Activated CD4-positive, alpha-beta T cell treated with anti-CD3 and anti-CD28 coated beads for 36 hours (primary cell): ENCODE results near the gene NUAK1. TPM values are rescaled to one million over a fixed set of nuclear protein-coding genes. Genes with fewer than 3 reads are reported as not detected.

Experiments used
- ATAC-seq: fragments of 200-7000 bp; cut with Tn5 transposase; one replicate; pipeline ENCODE4 v1.10.0; 2021; ENCODE audit warnings: mild to moderate bottlenecking, moderate library complexity
- CTCF ChIA-PET: fragments of 350-600 bp; sonication (Branson Sonifier 250); formaldehyde crosslinking; loops from one replicate; lab custom pipeline; 2021; ENCODE audit warnings: antibody characterized with exemption; lab: Charles Lee
- POLR2A ChIA-PET: fragments of 350-600 bp; sonication (Branson Sonifier 250); formaldehyde crosslinking; loops from one replicate; lab custom pipeline; 2021; ENCODE audit warnings: antibody characterized with exemption, inconsistent platforms; lab: Charles Lee
- DNase-seq: peaks from one replicate; pipeline ENCODE4 v3.0.0-alpha.2; 2020
- H3K27ac Mint-ChIP-seq: one replicate; pipeline ENCODE4 v1.8.0; 2021; ENCODE audit warnings: mixed read lengths
- H3K27me3 Mint-ChIP-seq: one replicate; pipeline ENCODE4 v1.8.0; 2021; ENCODE audit warnings: mixed read lengths
- H3K36me3 Mint-ChIP-seq: one replicate; pipeline ENCODE4 v1.8.0; 2021; ENCODE audit warnings: low read depth, mixed read lengths
- H3K4me1 Mint-ChIP-seq: one replicate; pipeline ENCODE4 v1.8.0; 2021; ENCODE audit warnings: mixed read lengths
- H3K4me3 Mint-ChIP-seq: one replicate; pipeline ENCODE4 v1.8.0; 2021; ENCODE audit warnings: mild to moderate bottlenecking, moderate library complexity, mixed read lengths
- H3K9me3 Mint-ChIP-seq: one replicate; pipeline ENCODE4 v1.8.0; 2021; ENCODE audit warnings: low read depth, mixed read lengths
- intact Hi-C, 2 experiments: fragments of 100-400 bp; cut with DNase I in 1 of 2; cut with micrococcal nuclease in 1 of 2; formaldehyde crosslinking; loops; one replicate each; pipeline versions ENCODE4 v1.14.2 to v1.15.1; 2022 to 2024; cut with DNase I, micrococcal nuclease
- total RNA-seq, 2 experiments: library from RNA; stranded (reverse); gene quantifications; one replicate each; pipeline ENCODE4 v1.2.3, GENCODE V29; 2021

NUAK1 gene
- total RNA-seq, 2 experiments from 2014 or later: not detected

DNA sequence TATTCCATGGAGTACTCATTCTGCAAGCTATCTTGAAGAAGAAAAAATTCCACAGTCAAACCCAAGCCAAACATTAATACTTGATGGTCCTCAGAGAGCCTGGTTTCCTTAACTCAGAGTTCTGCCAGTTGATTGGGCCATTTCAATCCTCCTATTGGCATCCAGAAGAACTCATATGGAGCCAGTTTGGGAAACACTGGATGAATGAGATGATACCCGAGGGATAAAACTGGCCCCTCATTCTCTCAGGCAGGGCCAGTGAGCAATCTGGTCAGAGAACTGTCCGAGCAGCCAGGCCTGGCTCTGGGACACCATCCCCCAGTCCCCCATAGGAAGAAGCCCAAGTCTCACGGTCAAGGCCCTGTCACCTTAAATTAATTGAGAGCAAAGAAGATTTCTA, 48.8 kb downstream of the NUAK1 start:
- ChIA-PET POLR2A (no interaction called here), CTCF (interaction anchor here (0.8 kb wide), 1 partner anchor 134 kb away, joined by 3 read pairs; no protein-coding TSS in a partner anchor)
- intact Hi-C loops: no loop called here
- Mint-ChIP-seq H3K9me3 (no peaks in the 10 kb centered on the region), H3K27ac (no peak overlapping the region), H3K36me3 (no peaks in the 10 kb centered on the region), H3K27me3 (peaks cover 12% of the 10 kb centered on the region), H3K4me3 (no peak overlapping the region), H3K4me1 (no peaks in the 10 kb centered on the region)
- ATAC-seq (no peak), DNase-seq (no peak)

DNA sequence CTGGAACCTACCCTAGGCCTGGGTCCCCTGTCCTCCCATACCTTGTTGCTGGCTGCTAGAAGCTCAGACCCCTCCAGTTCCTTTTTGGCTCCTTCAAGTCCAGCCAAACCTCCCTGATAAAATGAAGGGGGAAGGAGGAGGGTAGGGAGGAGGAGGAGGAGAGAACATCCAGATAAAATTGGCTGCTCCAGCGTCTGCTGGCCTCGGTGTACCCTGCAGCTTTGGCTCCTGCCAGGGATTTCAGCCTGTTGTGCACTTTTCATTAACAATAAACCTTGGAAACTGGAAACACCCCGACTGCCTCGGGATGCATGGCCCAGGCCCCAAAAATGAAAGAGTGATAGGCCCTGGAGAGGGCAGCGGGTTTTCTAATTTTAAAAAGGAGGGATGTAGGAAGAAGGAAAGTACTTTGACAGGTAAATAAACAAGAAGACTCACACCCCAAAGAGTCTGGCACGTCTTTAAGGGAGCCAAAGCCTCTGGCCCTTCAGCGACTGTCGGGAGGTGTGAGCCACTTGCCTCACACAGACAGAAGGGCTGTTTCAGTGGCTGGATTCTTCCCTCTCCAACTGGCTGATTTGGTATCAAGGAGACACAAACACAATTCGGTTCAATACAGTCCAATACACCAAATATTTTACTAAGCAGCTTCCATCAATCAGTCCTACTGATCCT, 49.8 kb downstream of the NUAK1 start:
- intact Hi-C loops: no loop called here
- DNase-seq (no peak), ATAC-seq (no peak)
- ChIA-PET POLR2A (no interaction called here), CTCF (no interaction called here)
- no peaks in the 10 kb centered on the region for H3K4me1 Mint-ChIP-seq
- no peaks in the 10 kb centered on the region for H3K9me3 Mint-ChIP-seq
- H3K27me3 Mint-ChIP-seq: peaks cover 14% of the 10 kb centered on the region
- no peak overlapping the region for H3K4me3 Mint-ChIP-seq
- no peak overlapping the region for H3K27ac Mint-ChIP-seq
- H3K36me3 Mint-ChIP-seq: no peaks in the 10 kb centered on the region

DNA sequence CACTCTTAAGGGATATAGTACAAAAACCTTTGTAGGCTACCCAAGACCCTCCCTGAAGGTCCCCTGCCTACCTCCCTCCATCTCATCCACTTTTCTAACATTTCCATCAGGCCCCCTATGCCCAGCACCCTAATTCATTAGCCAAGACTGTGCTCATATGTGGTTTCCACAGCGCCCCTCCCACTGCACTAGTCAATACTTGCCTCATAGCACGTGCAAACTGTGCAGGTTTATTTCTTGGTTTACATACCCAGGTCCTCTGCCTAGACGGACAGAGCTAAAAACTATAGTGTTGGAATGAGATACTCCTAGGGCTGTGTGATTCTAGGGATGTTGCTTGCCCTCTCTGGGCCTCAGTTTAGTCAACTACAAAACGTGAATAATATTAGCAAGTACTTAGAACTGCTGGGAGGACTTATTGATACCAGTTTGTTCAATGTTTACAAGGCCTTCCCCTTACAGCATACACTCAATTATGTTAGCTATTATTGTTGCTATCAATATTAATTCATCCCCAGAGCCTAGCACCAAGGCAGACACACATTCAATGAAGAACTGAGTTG, 50.4 kb downstream of the NUAK1 start:
- POLR2A ChIA-PET: no interaction called here
- ATAC-seq: no peak

DNA sequence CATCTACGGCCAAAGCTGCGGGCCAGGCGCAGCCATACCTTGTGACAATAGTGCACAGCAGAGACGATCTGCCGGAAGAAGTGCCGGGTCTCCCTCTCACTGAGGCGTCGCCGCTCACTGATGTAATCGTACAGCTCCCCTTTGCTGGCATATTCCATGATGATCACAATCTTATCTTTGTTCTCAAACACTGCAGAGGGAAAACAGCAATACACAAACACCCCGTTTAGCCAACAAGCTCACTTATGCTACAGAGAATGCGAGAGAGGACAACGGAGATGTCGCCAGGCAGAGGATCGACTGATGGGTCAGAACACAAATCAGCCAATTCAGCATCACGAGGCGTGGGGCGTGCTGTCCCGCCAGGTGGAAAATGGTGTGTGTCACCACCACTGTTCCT, 52.1 kb downstream of the NUAK1 start:
- H3K27me3 Mint-ChIP-seq: peaks cover 25% of the 10 kb centered on the region
- H3K9me3 Mint-ChIP-seq: no peaks in the 10 kb centered on the region
- DNase-seq (no peak), ATAC-seq (no peak)
- H3K4me1 Mint-ChIP-seq: no peaks in the 10 kb centered on the region
- H3K36me3 Mint-ChIP-seq: no peaks in the 10 kb centered on the region
- no peak overlapping the region for H3K4me3 Mint-ChIP-seq
- POLR2A ChIA-PET: no interaction called here
- intact Hi-C loops: no loop called here
- no peak overlapping the region for H3K27ac Mint-ChIP-seq
- CTCF ChIA-PET: no interaction called here

More for the DNA sequence above, 50.4 kb downstream of the NUAK1 start:
- H3K27ac Mint-ChIP-seq: no peak overlapping the region
- intact Hi-C loops: no loop called here
- H3K4me3 Mint-ChIP-seq: no peak overlapping the region
- H3K36me3 Mint-ChIP-seq: no peaks in the 10 kb centered on the region
- CTCF ChIA-PET: no interaction called here
- no peaks in the 10 kb centered on the region for H3K9me3 Mint-ChIP-seq
- DNase-seq: no peak
- H3K4me1 Mint-ChIP-seq: no peaks in the 10 kb centered on the region
- H3K27me3 Mint-ChIP-seq: peaks cover 19% of the 10 kb centered on the region

DNA sequence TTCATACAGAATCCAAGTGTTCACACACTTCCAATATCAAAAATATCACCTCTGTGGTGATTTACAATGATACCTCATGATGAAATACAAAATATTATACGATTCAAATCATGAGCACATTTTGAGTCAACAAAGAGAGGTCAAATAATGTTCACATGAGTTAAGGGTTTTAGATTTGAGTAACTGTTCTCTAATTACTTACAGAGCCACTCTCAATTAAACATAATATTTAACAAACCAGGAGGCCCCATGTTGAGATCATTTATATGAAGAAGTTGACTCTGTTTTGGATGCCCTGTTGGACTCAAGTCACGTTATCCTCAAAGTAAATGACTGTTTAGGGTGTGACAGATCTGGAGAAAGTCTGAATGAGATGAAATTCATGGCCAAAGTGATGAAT, 53.5 kb downstream of the NUAK1 start:
- peaks cover 25% of the 10 kb centered on the region for H3K27me3 Mint-ChIP-seq
- peak; percentile 26 for ATAC-seq
- intact Hi-C loops: no loop called here

DNA sequence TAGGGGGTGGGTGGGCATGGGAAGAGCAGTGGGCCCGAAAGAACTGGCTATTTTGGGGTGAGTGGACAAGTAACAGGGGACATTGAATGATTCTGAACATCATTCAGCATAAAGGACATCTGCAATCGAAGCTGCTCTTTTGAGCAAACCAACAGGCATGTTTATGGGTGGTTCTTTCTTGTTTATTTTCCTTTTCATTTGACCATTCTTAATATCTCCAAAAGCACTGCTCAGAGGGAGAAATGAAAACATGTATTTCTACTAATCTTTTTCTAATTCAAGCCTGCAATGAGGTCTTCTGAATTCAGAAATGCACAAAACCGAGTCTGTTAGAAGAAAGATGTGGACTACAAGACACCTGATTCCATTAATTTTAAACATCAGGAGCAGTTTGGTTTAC, 54.0 kb downstream of the NUAK1 start:
- ATAC-seq (no peak), DNase-seq (no peak)
- Mint-ChIP-seq H3K27ac (no peak overlapping the region), H3K36me3 (no peaks in the 10 kb centered on the region), H3K27me3 (peaks cover 26% of the 10 kb centered on the region), H3K4me3 (no peak overlapping the region), H3K9me3 (no peaks in the 10 kb centered on the region), H3K4me1 (no peaks in the 10 kb centered on the region)
- intact Hi-C loops: no loop called here
- ChIA-PET CTCF (no interaction called here), POLR2A (no interaction called here)

More for the DNA sequence above, 53.5 kb downstream of the NUAK1 start:
- no peak overlapping the region for H3K27ac Mint-ChIP-seq
- ChIA-PET POLR2A (no interaction called here), CTCF (no interaction called here)
- no peaks in the 10 kb centered on the region for H3K9me3 Mint-ChIP-seq
- no peak for DNase-seq
- H3K4me1 Mint-ChIP-seq: no peaks in the 10 kb centered on the region
- no peak overlapping the region for H3K4me3 Mint-ChIP-seq
- no peaks in the 10 kb centered on the region for H3K36me3 Mint-ChIP-seq

DNA sequence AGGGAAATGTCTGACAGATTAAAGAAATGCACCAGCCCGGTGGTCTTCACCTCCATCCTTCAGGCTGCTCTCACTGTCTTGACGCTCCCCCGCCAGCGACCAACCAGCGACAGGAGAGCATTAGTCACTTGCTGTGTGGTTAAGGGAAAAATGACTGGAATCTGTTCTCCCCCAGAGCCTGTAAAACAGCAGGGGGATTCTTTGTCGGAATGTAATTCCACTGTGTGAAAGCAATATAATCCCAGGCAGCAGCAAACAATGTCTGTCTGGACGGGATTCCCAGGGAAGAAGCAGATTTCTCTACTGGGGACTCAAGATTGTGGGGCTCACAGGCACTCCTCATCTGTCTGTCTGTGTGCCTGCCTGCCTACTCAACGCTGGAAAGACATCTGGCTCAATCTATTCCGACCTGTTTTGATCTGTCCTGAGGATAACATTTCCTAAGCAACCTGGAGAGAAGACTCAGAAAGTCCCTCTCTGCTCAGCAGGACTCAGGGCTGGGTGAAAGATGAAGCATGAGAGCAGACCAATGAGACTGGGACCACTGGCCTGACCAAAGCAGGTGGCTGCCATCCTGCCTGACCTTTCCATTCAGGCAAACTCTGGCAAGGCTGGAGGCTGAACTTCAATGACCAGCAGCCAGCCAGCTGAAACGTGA, 54.6 kb downstream of the NUAK1 start:
- Mint-ChIP-seq H3K9me3 (no peaks in the 10 kb centered on the region), H3K27ac (no peak overlapping the region), H3K27me3 (peaks cover 26% of the 10 kb centered on the region), H3K4me3 (no peak overlapping the region), H3K4me1 (no peaks in the 10 kb centered on the region), H3K36me3 (no peaks in the 10 kb centered on the region)
- ChIA-PET CTCF (no interaction called here), POLR2A (no interaction called here)
- no peak for ATAC-seq
- DNase-seq: no peak
- intact Hi-C loops: no loop called here

DNA sequence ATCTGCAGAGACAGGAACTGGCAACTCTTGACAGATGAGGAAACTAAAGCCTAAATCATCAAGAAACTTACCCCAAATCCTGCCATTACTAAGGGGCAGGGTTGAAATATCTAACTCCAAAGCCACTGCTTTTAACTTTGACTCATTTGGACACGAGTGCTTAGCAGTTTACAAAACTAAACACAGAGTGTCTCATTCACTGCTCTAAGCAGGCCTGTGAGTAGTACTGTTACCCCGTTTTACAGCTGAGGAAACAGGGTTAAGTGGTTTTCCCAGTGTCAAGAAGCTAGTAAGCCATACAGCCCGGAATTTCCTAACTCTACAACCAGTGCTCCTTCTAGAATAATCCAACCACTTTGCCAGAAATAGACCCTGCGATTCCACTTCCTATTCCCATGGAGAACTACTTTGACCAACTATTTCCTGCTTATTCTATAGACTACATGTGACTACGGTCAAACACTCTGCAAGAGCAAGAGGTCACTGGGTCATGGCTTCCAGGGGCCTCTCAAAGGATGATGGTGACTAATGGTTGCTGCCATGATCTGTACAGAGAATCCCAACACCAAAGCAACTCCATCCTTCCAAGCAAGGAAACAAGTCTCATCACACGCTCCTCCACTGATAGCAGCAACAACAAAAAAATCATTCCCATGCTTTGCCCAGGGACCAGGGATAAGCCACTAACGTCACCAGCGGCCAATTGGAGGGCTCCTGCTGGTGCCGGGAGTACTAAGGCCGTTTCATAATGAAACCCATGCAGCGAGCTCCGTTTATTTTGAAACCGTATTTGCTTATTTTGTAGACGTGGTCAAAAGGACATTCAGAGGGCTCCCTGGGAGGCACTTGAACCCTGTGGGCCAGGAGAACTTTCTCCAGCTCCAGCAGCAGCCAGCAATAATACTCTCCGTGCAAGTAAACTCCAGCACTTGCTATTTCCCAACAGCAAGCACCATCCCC, 56.3 kb downstream of the NUAK1 start:
- CTCF ChIA-PET: no interaction called here
- Mint-ChIP-seq H3K27me3 (peaks cover 31% of the 10 kb centered on the region), H3K9me3 (no peaks in the 10 kb centered on the region), H3K36me3 (no peaks in the 10 kb centered on the region), H3K27ac (no peak overlapping the region), H3K4me3 (no peak overlapping the region), H3K4me1 (no peaks in the 10 kb centered on the region)
- intact Hi-C loops: no loop called here
- no peak for ATAC-seq
- POLR2A ChIA-PET: no interaction called here
- DNase-seq: no peak

DNA sequence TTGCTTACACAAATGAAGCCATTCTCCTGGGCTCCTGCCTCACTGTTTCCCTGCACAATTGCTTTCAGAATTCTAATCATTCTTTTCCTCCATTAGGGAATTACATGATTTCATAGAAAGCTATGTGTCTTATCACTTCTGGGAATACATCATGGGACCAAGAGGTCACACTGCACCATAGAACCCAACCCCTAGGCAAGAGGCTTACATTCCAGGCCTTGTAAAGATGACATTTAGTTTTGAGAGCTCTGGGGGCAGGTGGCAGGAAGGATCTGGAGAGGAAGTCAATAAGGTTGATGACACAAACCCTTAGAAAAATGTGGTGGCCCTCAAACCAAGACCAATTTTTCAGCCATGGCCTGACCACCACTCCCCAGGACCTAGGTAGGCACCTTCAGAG, 57.1 kb downstream of the NUAK1 start:
- intact Hi-C loops: no loop called here
- no peak overlapping the region for H3K4me3 Mint-ChIP-seq
- ChIA-PET CTCF (no interaction called here), POLR2A (no interaction called here)
- no peaks in the 10 kb centered on the region for H3K9me3 Mint-ChIP-seq
- no peak for ATAC-seq
- H3K27ac Mint-ChIP-seq: no peak overlapping the region
- no peaks in the 10 kb centered on the region for H3K4me1 Mint-ChIP-seq
- no peak for DNase-seq
- H3K36me3 Mint-ChIP-seq: no peaks in the 10 kb centered on the region
- peaks cover 30% of the 10 kb centered on the region for H3K27me3 Mint-ChIP-seq

DNA sequence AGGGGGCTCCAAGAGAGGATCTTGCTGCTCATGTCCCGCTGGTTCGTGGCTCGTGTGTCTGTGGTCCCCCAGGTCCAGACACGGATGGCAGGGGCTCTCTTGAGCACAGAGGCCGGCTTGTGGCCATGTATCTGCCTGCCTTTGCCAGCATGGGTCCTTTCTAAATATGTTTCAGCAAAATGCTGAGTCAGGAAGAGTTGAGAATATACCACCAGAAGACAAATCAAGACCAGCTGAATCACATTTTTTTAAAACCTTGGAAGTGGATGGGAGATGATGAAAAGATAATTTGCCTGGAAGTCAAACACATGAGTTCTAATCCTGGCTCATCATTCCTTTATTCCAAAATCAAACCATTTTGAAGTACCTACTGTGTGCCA, 58.0 kb downstream of the NUAK1 start:
- ChIA-PET POLR2A (no interaction called here), CTCF (no interaction called here)
- Mint-ChIP-seq H3K4me1 (no peaks in the 10 kb centered on the region), H3K27ac (no peak overlapping the region), H3K36me3 (no peaks in the 10 kb centered on the region), H3K4me3 (no peak overlapping the region), H3K27me3 (peaks cover 30% of the 10 kb centered on the region), H3K9me3 (no peaks in the 10 kb centered on the region)
- DNase-seq (no peak), ATAC-seq (no peak)
- intact Hi-C loops: no loop called here

DNA sequence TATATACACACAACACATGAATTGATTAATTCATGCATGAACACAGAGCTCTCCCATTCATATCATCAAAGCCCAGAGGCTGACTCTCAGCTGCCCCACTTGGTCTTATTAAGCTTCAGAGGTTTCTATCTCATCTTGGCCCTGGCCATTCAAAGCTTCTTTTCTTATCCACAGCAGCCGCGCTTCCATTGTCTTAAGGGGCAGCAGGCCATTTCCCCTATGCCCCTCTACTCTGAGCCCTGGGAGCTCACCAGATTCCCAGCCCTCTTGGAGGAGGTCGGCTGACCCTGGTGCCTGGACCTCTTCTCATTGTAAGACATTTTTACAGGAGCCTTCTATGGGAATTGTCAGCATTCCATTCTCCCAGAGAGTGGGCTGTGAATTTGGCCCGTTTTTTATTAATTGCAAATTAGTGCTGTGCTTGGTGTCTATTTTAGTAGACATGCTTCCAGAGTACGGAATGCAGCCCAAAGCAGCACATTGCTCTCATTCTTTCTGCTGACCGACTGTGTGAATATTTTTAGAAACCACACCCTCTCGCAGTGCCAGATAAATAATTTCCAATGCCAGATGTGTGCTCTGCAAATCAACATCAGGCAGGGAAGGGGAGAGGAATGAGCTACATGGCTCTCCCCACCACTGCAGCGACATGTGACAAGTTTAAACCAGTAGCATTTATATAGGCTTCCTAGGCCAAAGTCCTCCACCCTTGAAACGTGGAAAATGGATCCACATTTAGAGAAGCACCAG, 58.5 kb downstream of the NUAK1 start:
- H3K4me1 Mint-ChIP-seq: no peaks in the 10 kb centered on the region
- ChIA-PET CTCF (no interaction called here), POLR2A (no interaction called here)
- intact Hi-C loops: no loop called here
- H3K36me3 Mint-ChIP-seq: no peaks in the 10 kb centered on the region
- peaks cover 30% of the 10 kb centered on the region for H3K27me3 Mint-ChIP-seq
- ATAC-seq: no peak
- H3K27ac Mint-ChIP-seq: no peak overlapping the region
- no peak for DNase-seq
- H3K9me3 Mint-ChIP-seq: no peaks in the 10 kb centered on the region
- H3K4me3 Mint-ChIP-seq: no peak overlapping the region
